NB4 (cell line): ENCODE results near the gene NMT1.
"Not testable (repeated sequence)": the region's sequence is repeated elsewhere in the genome, so short reads cannot be mapped to it uniquely, and the experiment has no call there.

Experiments used
- DNase-seq: peaks from one replicate; pipeline ENCODE4 v3.0.0; 2010; ENCODE audit warnings: low read depth
- H3K4me3 ChIP-seq: one replicate; pipeline ENCODE4 v1.5.1; 2011; ENCODE audit warnings: mild to moderate bottlenecking, low read depth, low read length, moderate library complexity
- MAX ChIP-seq: IDR thresholded peaks from 2 replicates; pipeline ENCODE4 v1.6.1; 2011; ENCODE audit warnings: low read depth, low read length
- MYC ChIP-seq: IDR thresholded peaks from 2 replicates; pipeline ENCODE4 v1.6.1; 2011; ENCODE audit warnings: low read depth, low read length
- POLR2A ChIP-seq: IDR thresholded peaks from 2 replicates; pipeline ENCODE4 v1.6.1; 2011; ENCODE audit warnings: mild to moderate bottlenecking; ENCODE audit not compliant: insufficient read length; ENCODE audit errors: extremely low read depth
- TF ChIP-seq, protein P1 (sequence below): IDR thresholded peaks from one replicate; pipeline ENCODE4 v1.5.1; 2012; ENCODE audit warnings: low read depth, low read length

Gene NMT1

DNA sequence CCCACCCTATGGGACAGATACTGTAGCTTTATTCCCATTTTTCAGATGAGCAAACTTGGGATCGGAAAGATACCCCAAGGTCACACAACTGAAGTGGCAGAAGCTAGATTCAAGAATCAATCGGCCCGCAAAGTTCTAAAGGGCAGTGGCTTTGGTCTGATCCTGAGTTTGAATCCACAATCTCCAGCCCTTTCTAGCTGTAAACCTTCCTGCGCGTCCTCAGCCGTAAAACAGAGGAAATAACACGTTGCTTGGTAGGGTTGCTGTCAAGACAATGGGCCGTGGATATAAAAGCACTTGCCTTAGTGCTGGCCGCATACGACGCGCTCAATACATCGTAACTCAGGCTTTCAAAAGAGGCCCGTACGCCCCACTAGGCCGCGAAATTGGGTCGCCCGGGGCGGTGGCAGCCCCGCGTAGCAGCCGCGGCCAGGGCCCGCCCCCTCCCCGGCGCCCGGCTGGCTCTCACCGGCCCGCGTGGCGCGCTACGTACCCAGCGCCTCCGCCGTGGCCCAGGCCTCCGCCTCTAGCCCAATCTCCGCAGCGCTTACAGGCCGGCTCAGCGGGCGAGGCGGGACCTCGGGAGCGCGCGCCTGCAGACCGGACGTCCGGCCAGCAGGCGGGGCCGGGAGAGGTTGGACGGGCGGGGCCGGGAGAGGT lies 9.9 kb upstream of the NMT1 start, which contains the start of gene DCAKD:
DCAKD (minus strand) TSS at position 573 of the 660 bp plus-strand sequence. CDS start 16,747 bp downstream, outside the sequence.
- TF ChIP-seq POLR2A = peak; percentile 52
- TF ChIP-seq MYC = peak; percentile 84
- TF ChIP-seq, protein P1, sequence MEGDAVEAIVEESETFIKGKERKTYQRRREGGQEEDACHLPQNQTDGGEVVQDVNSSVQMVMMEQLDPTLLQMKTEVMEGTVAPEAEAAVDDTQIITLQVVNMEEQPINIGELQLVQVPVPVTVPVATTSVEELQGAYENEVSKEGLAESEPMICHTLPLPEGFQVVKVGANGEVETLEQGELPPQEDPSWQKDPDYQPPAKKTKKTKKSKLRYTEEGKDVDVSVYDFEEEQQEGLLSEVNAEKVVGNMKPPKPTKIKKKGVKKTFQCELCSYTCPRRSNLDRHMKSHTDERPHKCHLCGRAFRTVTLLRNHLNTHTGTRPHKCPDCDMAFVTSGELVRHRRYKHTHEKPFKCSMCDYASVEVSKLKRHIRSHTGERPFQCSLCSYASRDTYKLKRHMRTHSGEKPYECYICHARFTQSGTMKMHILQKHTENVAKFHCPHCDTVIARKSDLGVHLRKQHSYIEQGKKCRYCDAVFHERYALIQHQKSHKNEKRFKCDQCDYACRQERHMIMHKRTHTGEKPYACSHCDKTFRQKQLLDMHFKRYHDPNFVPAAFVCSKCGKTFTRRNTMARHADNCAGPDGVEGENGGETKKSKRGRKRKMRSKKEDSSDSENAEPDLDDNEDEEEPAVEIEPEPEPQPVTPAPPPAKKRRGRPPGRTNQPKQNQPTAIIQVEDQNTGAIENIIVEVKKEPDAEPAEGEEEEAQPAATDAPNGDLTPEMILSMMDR = no peak
- peak; percentile 75 for TF ChIP-seq MAX
- peak within 1 kb of the TSS; percentile 92 for H3K4me3 ChIP-seq
- DNase-seq = peak; percentile 97

DNA sequence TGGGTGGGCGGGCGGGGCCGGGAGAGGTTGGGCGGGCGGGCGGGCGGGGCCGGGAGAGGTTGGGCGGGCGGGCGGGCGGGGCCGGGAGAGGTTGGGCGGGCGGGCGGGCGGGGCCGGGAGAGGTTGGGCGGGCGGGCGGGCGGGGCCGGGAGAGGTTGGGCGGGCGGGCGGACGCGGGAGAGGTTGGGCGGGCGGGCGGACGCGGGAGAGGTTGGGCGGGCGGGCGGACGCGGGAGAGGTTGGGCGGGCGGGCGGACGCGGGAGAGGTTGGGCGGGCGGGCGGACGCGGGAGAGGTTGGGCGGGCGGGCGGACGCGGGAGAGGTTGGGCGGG lies 9.4 kb upstream of the NMT1 start:
- H3K4me3 ChIP-seq = not testable (repeated sequence)

GRCh38 chr17:45052052-45052772 lies 8.9 kb upstream of the NMT1 start:
- TF ChIP-seq POLR2A = no peak
- TF ChIP-seq, protein P1 = no peak
- TF ChIP-seq MYC = no peak
- TF ChIP-seq MAX = no peak
- DNase-seq = peak; percentile 80
- peak overlapping the region; percentile 85 for H3K4me3 ChIP-seq

More for the DNA sequence above, 9.4 kb upstream of the NMT1 start:
- not testable (repeated sequence) for DNase-seq

DNA sequence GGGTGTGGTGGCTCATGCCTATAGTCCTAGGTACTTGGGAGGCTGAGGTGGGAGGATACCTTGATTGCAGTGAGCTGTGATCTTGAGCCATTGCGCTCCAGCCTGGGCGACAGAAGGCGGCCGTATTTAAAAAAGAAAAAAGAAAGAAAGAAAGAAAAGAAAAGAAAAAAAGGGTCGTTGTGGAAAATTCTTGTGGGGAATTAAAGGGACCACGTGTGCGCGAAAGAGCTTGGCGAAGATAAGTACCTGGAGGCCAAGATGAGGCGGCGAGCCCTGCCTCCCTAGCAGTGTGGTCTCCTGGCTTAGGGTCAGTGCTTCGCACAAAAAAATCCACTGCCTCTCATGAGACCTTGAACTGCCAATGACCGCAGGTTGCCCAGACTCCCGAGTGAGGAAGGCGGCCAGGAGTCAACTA lies 728 bp upstream of the NMT1 start:
- DNase-seq = no peak
- peak overlapping the region; percentile 93 for H3K4me3 ChIP-seq
- TF ChIP-seq POLR2A (no peak), MAX (peak; percentile 53; the same call in 1 of the 2 replicates), MYC (no peak; the same call in 1 of the 2 replicates)
- TF ChIP-seq, protein P1 = no peak

DNA sequence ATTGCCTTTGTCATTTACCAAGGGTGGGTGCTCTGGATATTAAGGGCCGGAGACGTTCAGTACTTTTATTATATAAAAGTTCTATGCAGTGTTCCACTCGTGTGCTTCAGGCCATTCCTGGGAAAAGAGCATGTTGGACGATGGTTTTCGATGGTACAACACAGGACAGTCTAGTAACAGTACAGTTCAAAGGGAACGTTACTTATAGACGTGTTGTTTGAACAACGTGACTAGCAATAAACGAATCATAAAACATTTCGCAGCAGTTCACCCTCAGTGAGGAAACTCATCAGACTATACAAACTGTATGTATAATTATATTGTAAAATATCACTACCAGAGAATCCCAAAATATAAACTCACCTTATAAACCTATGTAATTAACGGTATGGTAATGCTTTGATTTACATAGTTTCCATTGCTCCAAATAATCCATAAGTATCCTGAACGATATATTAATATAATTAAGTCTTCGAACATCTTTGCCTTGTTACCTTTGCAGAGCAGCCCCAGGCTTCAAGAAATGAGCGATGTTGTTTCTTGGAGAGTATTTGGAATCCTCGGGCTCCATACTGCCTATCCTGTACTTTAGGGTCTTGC lies 589 bp downstream of the NMT1 start:
- H3K4me3 ChIP-seq = peak overlapping the region; percentile 98
- TF ChIP-seq, protein P1 = no peak
- TF ChIP-seq POLR2A = no peak
- TF ChIP-seq MAX = peak; percentile 38; the same call in 1 of the 2 replicates
- DNase-seq = no peak

- peak; percentile 33 for DNase-seq
- TF ChIP-seq MAX (no peak), POLR2A (no peak), MYC (no peak)
- TF ChIP-seq, protein P1 = no peak
- peak overlapping the region; percentile 19 for H3K4me3 ChIP-seq
Observed at GRCh38 chr17:45063198-45063597, 2.1 kb downstream of the NMT1 start.
